ENCODE measurements around the gene KCNIP1.

The KCNIP1 gene

GRCh38 chr5:170631466-170632195 is 127.8 kb downstream of the KCNIP1 start:
- no peak for DNase-seq

- no peak for DNase-seq
Measured at GRCh38 chr5:170632266-170632984, 128.6 kb downstream of the KCNIP1 start.

GRCh38 chr5:170632985-170633234 is 129.1 kb downstream of the KCNIP1 start:
- DNase-seq, result peak; percentile 56

- DNase-seq, result no peak
Measured at GRCh38 chr5:170633235-170634081, 129.6 kb downstream of the KCNIP1 start.

GRCh38 chr5:170634256-170634990 is 130.6 kb downstream of the KCNIP1 start:
- no peak for DNase-seq

GRCh38 chr5:170635706-170636105 is 131.9 kb downstream of the KCNIP1 start:
- no peak for DNase-seq

GRCh38 chr5:170636206-170636605 is 132.4 kb downstream of the KCNIP1 start:
- no peak for DNase-seq

GRCh38 chr5:170636801-170637477 is 133.1 kb downstream of the KCNIP1 start:
- DNase-seq, result no peak

GRCh38 chr5:170638051-170638450 is 134.2 kb downstream of the KCNIP1 start:
- no peak for DNase-seq

- DNase-seq, result peak; percentile 74
Measured at GRCh38 chr5:170638454-170639220, 134.8 kb downstream of the KCNIP1 start.

GRCh38 chr5:170639221-170639925 is 135.6 kb downstream of the KCNIP1 start:
- DNase-seq, result no peak

GRCh38 chr5:170640731-170641588 is 137.1 kb downstream of the KCNIP1 start:
- no peak for DNase-seq

GRCh38 chr5:170641589-170642031 is 137.8 kb downstream of the KCNIP1 start:
- DNase-seq, result no peak

GRCh38 chr5:170642066-170642735 is 138.4 kb downstream of the KCNIP1 start:
- DNase-seq, result no peak

GRCh38 chr5:170642776-170643436 is 139.1 kb downstream of the KCNIP1 start:
- DNase-seq, result no peak

- no peak for DNase-seq
Measured at GRCh38 chr5:170643591-170643990, 139.8 kb downstream of the KCNIP1 start.

GRCh38 chr5:170644501-170644900 is 140.7 kb downstream of the KCNIP1 start:
- no peak for DNase-seq

GRCh38 chr5:170648541-170648940 is 144.7 kb downstream of the KCNIP1 start:
- no peak for DNase-seq

- DNase-seq, result no peak
Measured at GRCh38 chr5:170650850-170651249, 147.0 kb downstream of the KCNIP1 start.

All from stimulated activated CD4-positive, alpha-beta T cell treated with anti-CD3 and anti-CD28 coated beads, Interleukin-4, amount 100 ng/mL, for 24 hours (primary cell).